ENCODE measurements around the gene FGFR1OP2. TPM values are rescaled to one million over a fixed set of nuclear protein-coding genes. Genes with fewer than 3 reads are reported as not detected.

Gene FGFR1OP2
- total and polyA plus RNA-seq, 2 of the 4 experiments (the other 2 are of a cell fraction): 26.7 to 31.0 TPM

GRCh38 chr12:27006797-27007467 is 68.7 kb downstream of the FGFR1OP2 start:
- no peak overlapping the region for H3K18ac ChIP-seq (ENCODE audit: low read depth, low read length)
- no peak overlapping the region for H2AK5ac ChIP-seq (ENCODE audit: low read depth, low read length)
- H2BK20ac ChIP-seq (ENCODE audit: low read depth, low read length): no peak overlapping the region
- H3K27me3 ChIP-seq (ENCODE audit: control insufficient read depth, insufficient read depth, low read length): no peaks in the 10 kb centered on the region
- no peak overlapping the region for H2AK9ac ChIP-seq (replicated peaks; ENCODE audit: low read depth, low read length, poor library complexity)
- H3K4ac ChIP-seq (ENCODE audit: low read depth, low read length): no peak overlapping the region
- no peaks in the 10 kb centered on the region; the same call in none of the 2 replicates for H4K20me1 ChIP-seq (ENCODE audit: insufficient read depth, low read length)
- dilution Hi-C loops (cut with HindIII; ENCODE audit: low sequenced_read_pairs, unreplicated experiment): no loop called here
- TF ChIP-seq CHD1 (IDR thresholded peaks at IDR 0.05; ENCODE audit: low read depth, low read length) (no peak), MXI1 (IDR thresholded peaks at IDR 0.05; ENCODE audit: borderline replicate concordance, low read depth, low read length) (no peak), NFE2L2 (IDR thresholded peaks at IDR 0.05; ENCODE audit: low read depth, low read length) (no peak), SMC3 (IDR thresholded peaks at IDR 0.05; ENCODE audit: low read depth, low read length) (no peak), CTCF (conservative IDR thresholded peaks at IDR 0.05; ENCODE audit: low read depth, low read length) (no peak), RAD21 (IDR thresholded peaks at IDR 0.05; ENCODE audit: low read length) (no peak), MAFK (IDR thresholded peaks at IDR 0.05; ENCODE audit: low read depth, low read length) (no peak), RFX5 (IDR thresholded peaks at IDR 0.05; ENCODE audit: low read depth, low read length) (no peak), BHLHE40 (IDR thresholded peaks at IDR 0.05; ENCODE audit: low read depth, low read length) (no peak), MAZ (IDR thresholded peaks at IDR 0.05; ENCODE audit: borderline replicate concordance, low read depth, low read length) (no peak), USF2 (IDR thresholded peaks at IDR 0.05; ENCODE audit: low read depth, low read length) (no peak), ELK1 (IDR thresholded peaks at IDR 0.05; ENCODE audit: borderline replicate concordance, low read depth, low read length) (no peak), CEBPB (IDR thresholded peaks at IDR 0.05; ENCODE audit: low read depth, low read length) (no peak), FOS (IDR thresholded peaks at IDR 0.05; ENCODE audit: low read depth, low read length) (no peak)
- H3K79me1 ChIP-seq (ENCODE audit: low read depth in 1 of 2, low read length in 2 of 2): peaks cover 7 to 32% of the 10 kb centered on the region in 2 experiments
- no peak for ATAC-seq (ENCODE audit: low read depth)
- H3K27ac ChIP-seq (ENCODE audit: insufficient read depth, low read length): no peak overlapping the region
- no peak overlapping the region for H4K91ac ChIP-seq (ENCODE audit: insufficient read depth, low read depth, low read length)
- no peak overlapping the region for H3K56ac ChIP-seq (ENCODE audit: extremely low read depth, insufficient read depth, low read length)
- no peak overlapping the region for H3K9ac ChIP-seq (ENCODE audit: low read depth, low read length)
- no peak overlapping the region for H2BK5ac ChIP-seq (ENCODE audit: low read depth, low read length, poor library complexity, severe bottlenecking)
- H2AFZ ChIP-seq (replicated peaks; ENCODE audit: low read length, poor library complexity): no peak overlapping the region
- intact Hi-C loops (cut with micrococcal nuclease): no loop called here
- no peak overlapping the region for H3K4me3 ChIP-seq (ENCODE audit: insufficient read depth, low read depth, low read length)
- CTCF ChIA-PET: no interaction called here
- DNase-seq: no peak
- H3K4me1 ChIP-seq (ENCODE audit: control insufficient read depth, insufficient read depth, low read length): no peaks in the 10 kb centered on the region
- no peak overlapping the region for H3K23ac ChIP-seq (ENCODE audit: low read depth, low read length)
- H3K4me2 ChIP-seq (ENCODE audit: low read depth, low read length): no peak overlapping the region
- no peak overlapping the region for H2BK15ac ChIP-seq (ENCODE audit: low read depth, low read length)
- no CpG with 5 or more reads among the region's 2 CpGs for WGBS, 2 experiments (ENCODE audit: extremely low coverage in 2 of 2, insufficient read length in 1 of 2)
- H3K9me3 ChIP-seq (ENCODE audit: control insufficient read depth, insufficient read depth, low read length): no peaks in the 10 kb centered on the region
- H3K14ac ChIP-seq (replicated peaks; ENCODE audit: low read depth, low read length): no peak overlapping the region
- no peak overlapping the region for H4K5ac ChIP-seq (ENCODE audit: low read depth, low read length)
- H2BK120ac ChIP-seq (ENCODE audit: low read depth, low read length): no peak overlapping the region
- H3K36me3 ChIP-seq (ENCODE audit: control insufficient read depth, insufficient read depth, low read length): no peaks in the 10 kb centered on the region
- H4K8ac ChIP-seq (ENCODE audit: low read depth in 2 of 2, low read length in 2 of 2): no peak overlapping the region
- BruUV-seq (replicated peaks): no TSS peak
- POLR2A ChIA-PET (ENCODE audit: unreplicated experiment): no interaction called here
- in situ Hi-C loops (cut with MboI; ENCODE audit: low sequenced_read_pairs): no loop called here
- H3K9me1 ChIP-seq (ENCODE audit: insufficient read depth, low read length): 0 out of 2 replicates have a peak, but pooled peaks cover 6% of the 10 kb centered on the region

Data from IMR-90 (cell line).